HG02981 (cell line): ENCODE data around the gene CLCN1.

Experiments
- ATAC-seq: cut with Tn5 transposase; IDR thresholded peaks from one replicate; pipeline ENCODE4 v1.9.1; 2021; ENCODE audit warnings: mild to moderate bottlenecking, moderate library complexity; ENCODE audit not compliant: unreplicated experiment

The CLCN1 gene

DNA sequence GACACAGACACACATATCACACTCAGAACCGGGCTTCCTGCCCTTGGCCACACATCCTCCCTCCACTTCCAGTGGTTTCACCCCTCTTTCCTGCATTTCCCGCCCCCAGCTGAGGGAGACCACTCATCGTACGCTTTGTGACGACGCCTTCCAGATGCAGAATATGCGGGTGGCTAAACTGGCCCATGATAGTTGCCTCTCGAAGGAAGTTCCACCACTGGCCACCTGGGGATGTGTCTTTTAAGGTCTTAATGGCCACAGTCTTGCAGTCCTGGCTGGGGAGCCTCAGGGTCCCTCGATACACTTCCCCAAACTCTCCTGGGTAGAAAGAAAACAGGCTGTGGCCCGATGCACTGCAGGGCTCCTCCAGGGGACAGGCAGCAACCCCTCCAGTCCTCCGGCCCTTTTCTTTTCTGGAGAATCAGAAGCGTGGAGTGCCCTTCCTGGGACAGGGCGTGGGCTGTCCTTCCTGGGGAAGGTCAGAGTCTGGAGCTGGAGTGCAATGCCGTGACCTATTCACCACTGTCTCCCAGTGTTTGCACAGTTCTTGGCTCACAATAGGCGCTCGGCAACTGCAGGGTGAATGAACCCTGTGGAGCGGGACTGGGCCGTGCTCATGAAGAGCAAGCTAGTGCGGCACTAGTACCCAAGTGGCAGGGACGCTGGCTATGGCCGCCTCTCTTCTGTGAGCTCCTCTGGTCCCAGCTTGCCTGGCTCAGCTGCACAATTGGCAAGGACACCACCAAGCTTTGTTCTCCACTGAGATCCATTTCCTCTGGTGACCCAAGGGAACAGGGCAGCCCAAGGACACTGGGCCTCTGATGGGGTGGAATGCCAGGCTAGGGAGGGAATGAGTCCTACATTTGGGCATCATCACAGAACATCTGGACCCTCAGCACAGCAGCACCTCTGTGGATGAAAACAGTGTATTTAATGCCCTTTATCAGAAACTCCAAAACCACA lies 79.6 kb downstream of the CLCN1 start:
- peak; percentile 49 for ATAC-seq

DNA sequence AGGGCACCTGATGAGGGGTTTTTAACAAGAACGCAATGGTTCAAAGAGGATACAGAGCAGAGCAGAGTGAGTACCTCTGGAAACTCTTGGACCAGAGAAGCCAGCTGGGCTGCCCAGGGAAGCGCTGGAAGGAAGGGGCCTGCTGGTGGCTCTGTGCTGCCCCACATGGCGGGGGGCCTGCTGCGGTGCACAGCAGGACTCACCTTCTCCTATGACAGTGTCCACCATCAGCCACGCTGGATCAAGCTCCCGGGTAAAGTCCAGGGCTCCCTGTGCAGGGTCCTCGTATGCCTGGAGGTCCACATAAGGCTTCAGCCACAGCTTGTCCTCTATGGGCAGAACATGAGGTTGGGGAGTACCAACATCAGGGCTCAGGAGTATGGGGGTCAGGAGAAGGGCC lies 80.3 kb downstream of the CLCN1 start:
- ATAC-seq, result no peak

DNA sequence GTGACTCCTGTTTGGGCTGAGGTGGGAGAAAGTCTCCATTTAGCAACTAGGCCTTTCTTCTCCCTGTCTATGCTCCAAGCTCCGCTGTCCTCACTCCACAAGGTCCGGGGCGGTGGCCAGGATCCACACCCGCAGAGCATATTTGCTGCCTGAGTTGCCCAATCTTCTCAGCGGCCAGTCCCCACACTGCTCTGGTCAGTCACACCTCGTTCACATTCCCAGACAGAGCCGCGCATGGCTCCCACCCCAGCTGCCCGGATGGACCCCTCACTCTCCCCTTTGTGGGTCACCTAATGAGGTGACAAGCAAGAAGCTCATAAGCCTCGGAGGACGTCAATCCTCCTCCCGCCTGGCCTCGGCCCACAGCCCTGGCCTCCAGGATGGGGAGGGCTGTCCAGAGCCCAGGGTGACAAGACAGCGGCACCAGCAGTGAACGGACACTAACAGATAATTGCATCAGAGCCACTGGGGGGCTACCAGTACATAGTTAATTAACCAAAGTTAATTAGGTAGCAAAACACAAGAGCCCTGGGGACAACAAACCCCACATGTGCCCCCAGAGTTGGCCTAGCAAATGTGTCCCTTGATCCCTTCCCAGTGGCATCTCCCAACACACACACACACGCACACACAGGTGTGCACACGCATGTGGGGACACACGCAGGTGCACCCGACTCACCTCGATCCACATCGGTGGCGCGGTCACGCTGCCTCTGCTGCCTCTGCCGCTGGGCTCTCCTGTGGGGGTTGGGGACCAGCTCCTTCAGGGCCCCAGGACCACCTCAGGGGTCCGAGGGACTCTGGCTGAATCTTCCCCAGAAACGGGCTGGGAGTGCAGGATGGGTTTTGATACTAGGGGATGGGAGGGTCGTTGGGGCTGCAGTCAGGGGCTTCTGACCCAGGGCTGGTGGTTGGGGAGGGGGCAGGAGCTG lies 81.0 kb downstream of the CLCN1 start:
- no peak for ATAC-seq

DNA sequence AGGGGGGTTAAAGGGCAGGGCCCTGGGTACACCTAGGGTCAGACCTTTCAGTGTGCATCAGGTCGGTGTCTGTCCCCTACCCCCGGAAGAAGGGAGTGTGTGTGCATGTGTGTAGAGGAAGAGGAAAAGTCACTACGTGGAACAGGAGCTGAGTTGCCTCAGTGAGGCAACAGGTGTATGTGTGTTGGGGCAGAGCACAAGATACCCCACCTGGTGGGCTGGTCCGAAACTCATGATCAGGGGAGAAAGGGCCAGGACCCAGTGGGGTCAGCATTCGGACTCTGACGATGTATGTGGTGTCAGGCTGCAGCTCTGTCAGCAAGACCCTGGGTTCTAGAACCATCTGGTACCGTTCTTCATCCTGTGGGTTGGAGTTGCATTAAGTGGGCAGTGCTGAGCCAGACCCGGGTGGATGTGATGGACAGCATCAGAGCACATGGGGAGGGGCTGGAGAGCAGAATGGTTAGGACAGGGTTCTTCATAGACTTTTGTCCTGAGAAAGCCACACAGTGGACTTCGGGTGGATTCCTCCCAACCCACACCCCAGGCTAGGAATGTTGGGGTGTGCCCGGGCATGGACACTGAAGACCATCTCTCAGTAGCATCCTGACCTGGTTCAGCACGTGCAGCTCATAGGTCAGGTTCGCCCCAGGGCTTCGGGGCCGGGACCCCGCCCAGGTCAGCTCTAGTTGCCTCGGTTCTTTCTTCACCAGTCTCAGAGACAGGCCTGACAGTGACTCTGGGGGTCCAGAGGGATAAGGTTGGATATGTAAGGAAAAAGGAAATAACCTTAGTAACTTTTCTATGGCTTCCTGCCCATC lies 82.0 kb downstream of the CLCN1 start:
- ATAC-seq, result no peak

DNA sequence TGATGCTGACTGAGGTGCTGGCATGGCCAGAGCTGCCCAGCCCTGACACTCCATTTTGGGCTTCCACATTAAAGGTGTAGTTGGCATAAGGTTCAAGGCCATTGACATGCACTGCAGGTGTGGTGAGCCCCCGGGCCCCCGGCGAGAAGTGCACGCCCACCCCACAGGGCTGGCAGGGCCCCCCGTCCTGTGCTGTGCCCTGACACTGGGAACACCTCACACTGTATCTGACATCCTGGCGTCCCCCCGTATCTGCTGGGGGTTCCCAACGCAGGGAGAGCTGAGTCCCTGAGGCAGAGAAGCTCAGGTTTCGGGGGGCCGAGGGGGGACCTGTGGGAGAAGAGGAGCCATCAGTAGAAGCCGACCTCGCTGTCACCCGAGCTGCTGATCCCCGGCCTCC lies 82.7 kb downstream of the CLCN1 start:
- ATAC-seq, result no peak

DNA sequence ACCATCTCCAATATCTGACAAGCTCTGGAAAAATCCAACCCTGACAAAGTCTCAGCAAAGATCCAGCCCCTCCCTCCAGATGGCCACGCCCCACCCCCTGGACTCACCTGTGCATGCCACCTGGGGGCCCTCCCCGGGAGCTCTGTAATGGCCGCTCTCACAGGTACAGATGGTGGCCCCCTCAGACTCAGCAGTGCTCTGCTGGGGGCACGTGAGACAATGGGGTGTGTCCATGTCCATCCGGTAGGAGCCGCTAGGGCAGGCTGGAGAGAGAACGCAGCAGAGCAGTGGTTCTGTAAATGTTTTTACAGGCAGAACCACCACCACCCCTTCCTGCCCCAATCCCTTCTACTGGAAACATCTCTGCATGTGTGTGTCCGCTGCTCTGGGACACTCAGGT lies 83.2 kb downstream of the CLCN1 start:
- no peak for ATAC-seq

DNA sequence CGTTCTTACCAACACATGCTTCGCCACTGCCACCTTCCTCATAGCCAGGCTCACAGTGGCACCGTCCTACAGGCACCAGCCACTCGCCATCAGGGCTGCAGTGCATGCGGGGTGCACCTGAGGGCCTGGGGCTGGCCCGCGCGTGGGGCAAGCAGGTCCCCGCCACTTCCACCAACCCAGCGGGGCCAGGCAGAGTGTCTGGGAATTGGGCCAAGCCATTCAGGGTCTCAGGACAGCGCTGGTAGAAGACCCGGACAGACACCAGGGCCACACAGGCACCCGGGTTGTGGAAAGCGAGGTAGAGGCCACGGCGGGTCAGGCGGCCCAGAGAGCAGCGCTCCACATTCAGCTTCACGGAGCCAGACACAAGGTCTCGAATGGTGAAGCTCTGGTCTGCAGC lies 83.7 kb downstream of the CLCN1 start:
- ATAC-seq, result no peak

DNA sequence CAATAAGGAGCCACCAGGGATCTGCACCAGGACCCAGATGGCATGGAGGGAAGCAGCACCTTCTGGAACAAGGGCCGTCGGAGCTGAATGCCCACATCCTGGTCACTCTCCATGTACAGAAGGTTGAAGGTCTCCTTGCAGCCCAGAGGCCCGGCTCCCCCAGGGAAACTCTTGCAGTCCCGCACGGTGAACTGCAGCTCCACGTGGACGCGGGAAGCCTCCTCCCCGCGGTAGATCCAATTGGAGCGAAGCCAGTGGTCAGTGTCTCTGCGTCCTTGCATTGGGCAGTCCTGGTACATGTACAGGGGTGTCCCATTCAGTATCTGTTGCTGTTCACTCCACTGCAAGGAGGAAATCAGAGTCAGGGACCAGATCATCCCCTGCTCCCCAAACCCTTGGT lies 85.4 kb downstream of the CLCN1 start:
- ATAC-seq, result no peak
